OCI-LY3 (cell line): ENCODE results near the gene CEBPZ.

Experiments
- H2AFZ ChIP-seq: fragments of 200-600, 300-600 bp; shearing (Covaris generic); 2 replicates; pipeline ENCODE4 v1.6.0; 2014; ENCODE audit warnings: antibody characterized with exemption, low read depth, low read length
- H3K27ac ChIP-seq: fragments of 200-600, 300-600 bp; sonication (generic); 2 replicates; pipeline ENCODE4 v1.5.1; 2014; ENCODE audit warnings: mild to moderate bottlenecking, low read length, moderate library complexity, mixed read lengths
- H3K27me3 ChIP-seq: fragments of 200-600, 300-600 bp; sonication (generic); 2 replicates; pipeline ENCODE4 v1.6.1; 2014; ENCODE audit warnings: low read depth, low read length, mixed read lengths
- H3K36me3 ChIP-seq: fragments of 200-600, 300-600 bp; sonication (generic); replicated peaks from 2 replicates; pipeline ENCODE3; 2014; ENCODE audit warnings: low read depth, low read length, mixed read lengths
- H3K4me1 ChIP-seq: fragments of 300-600, 200-600 bp; sonication (generic); 2 replicates; pipeline ENCODE4 v1.6.1; 2014; ENCODE audit warnings: low read length, mixed read lengths
- H3K4me2 ChIP-seq: fragments of 200-600, 300-600 bp; sonication (generic); 2 replicates; pipeline ENCODE4 v1.6.1; 2014; ENCODE audit warnings: low read length, mixed read lengths
- H3K4me3 ChIP-seq: fragments of 300-600, 200-600 bp; sonication (generic); 2 replicates; pipeline ENCODE4 v1.5.1; 2014; ENCODE audit warnings: antibody characterized with exemption, mild to moderate bottlenecking, low read length, moderate library complexity
- H3K79me2 ChIP-seq: fragments of 300-600, 200-600 bp; shearing (Covaris generic); 2 replicates; pipeline ENCODE4 v1.6.1; 2014; ENCODE audit warnings: mild to moderate bottlenecking, low read length, mixed read lengths
- H3K9ac ChIP-seq: fragments of 300-600, 200-600 bp; shearing (Covaris generic); 2 replicates; pipeline ENCODE4 v1.6.0; 2014; ENCODE audit warnings: mild to moderate bottlenecking, low read length, moderate library complexity
- H3K9me3 ChIP-seq: fragments of 200-600, 300-600 bp; shearing (Covaris generic); 2 replicates; pipeline ENCODE4 v1.6.1; 2014; ENCODE audit warnings: low read length, mixed read lengths; ENCODE audit not compliant: insufficient read depth
- H4K20me1 ChIP-seq: fragments of 200-600, 300-600 bp; sonication (generic); 2 replicates; pipeline ENCODE4 v1.6.1; 2016; ENCODE audit warnings: low read length, mixed read lengths; ENCODE audit not compliant: insufficient read depth
- EZH2phosphoT487 ChIP-seq: fragments of 200-600 bp; shearing (Covaris generic); IDR thresholded peaks from 2 replicates; pipeline ENCODE4 v1.6.1; 2018; ENCODE audit warnings: antibody characterized with exemption, mixed run types, low read depth
- TF ChIP-seq, protein P1 (sequence below): fragments of 200-600, 300-600 bp; sonication (generic); IDR thresholded peaks from 2 replicates; pipeline ENCODE4 v1.5.1; 2014; ENCODE audit warnings: antibody characterized with exemption, low read length, low read depth

The CEBPZ gene

GRCh38 chr2:37156071-37156856 is 75.1 kb downstream of the CEBPZ start:
- Histone ChIP-seq H3K4me2 (peak overlapping the region; percentile 82), H3K4me1 (peaks cover 18% of the 10 kb centered on the region), H3K27ac (0 out of 2 replicates have a peak overlapping the region, but pooled peaks have one; percentile 8), H3K9me3 (no peaks in the 10 kb centered on the region), H3K4me3 (peak overlapping the region; percentile 96), H3K9ac (peak overlapping the region; percentile 81), H3K79me2 (peaks cover 20% of the 10 kb centered on the region), H3K27me3 (no peaks in the 10 kb centered on the region), H2AFZ (peak overlapping the region; percentile 71), H4K20me1 (no peaks in the 10 kb centered on the region), H3K36me3 (peaks cover 4% of the 10 kb centered on the region)
- TF ChIP-seq, protein P1, sequence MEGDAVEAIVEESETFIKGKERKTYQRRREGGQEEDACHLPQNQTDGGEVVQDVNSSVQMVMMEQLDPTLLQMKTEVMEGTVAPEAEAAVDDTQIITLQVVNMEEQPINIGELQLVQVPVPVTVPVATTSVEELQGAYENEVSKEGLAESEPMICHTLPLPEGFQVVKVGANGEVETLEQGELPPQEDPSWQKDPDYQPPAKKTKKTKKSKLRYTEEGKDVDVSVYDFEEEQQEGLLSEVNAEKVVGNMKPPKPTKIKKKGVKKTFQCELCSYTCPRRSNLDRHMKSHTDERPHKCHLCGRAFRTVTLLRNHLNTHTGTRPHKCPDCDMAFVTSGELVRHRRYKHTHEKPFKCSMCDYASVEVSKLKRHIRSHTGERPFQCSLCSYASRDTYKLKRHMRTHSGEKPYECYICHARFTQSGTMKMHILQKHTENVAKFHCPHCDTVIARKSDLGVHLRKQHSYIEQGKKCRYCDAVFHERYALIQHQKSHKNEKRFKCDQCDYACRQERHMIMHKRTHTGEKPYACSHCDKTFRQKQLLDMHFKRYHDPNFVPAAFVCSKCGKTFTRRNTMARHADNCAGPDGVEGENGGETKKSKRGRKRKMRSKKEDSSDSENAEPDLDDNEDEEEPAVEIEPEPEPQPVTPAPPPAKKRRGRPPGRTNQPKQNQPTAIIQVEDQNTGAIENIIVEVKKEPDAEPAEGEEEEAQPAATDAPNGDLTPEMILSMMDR = no peak
- TF ChIP-seq EZH2phosphoT487 = no peak

DNA sequence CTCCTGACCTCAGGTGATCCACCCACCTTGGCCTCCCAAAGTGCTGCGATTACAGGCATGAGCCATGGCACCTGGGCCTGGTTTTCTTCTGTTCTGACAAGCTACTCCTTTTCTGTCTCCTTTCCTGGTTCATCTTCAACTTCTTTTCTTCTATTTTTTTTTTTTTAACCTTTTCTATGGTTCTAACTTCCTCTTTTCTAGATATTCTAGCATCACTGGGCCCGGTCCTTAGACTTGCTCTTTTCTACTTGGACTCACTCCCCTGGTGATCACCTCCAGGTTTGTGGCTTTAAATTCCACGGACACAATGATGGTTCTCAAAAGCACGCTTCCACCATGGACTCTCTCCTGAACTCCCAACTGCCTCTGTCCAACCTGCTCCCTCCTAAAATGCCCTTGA is 76.6 kb downstream of the CEBPZ start:
- no peak overlapping the region for H3K9ac ChIP-seq
- H3K27ac ChIP-seq = no peak overlapping the region
- no peaks in the 10 kb centered on the region for H3K27me3 ChIP-seq
- no peaks in the 10 kb centered on the region for H4K20me1 ChIP-seq
- H3K4me2 ChIP-seq = no peak overlapping the region
- H2AFZ ChIP-seq = no peak overlapping the region
- peaks cover 23% of the 10 kb centered on the region for H3K79me2 ChIP-seq
- H3K36me3 ChIP-seq = peaks cover 4% of the 10 kb centered on the region
- TF ChIP-seq, protein P1 = no peak
- no peak for TF ChIP-seq EZH2phosphoT487
- H3K4me1 ChIP-seq = peaks cover 20% of the 10 kb centered on the region
- H3K9me3 ChIP-seq = no peaks in the 10 kb centered on the region
- no peak overlapping the region for H3K4me3 ChIP-seq

GRCh38 chr2:37153224-37153623 is 78.2 kb downstream of the CEBPZ start:
- Histone ChIP-seq H3K36me3 (peaks cover 4% of the 10 kb centered on the region), H3K9ac (no peak overlapping the region), H4K20me1 (no peaks in the 10 kb centered on the region), H3K27ac (no peak overlapping the region), H2AFZ (no peak overlapping the region), H3K79me2 (peaks cover 23% of the 10 kb centered on the region), H3K27me3 (no peaks in the 10 kb centered on the region), H3K4me2 (no peak overlapping the region), H3K4me3 (no peak overlapping the region), H3K4me1 (peaks cover 24% of the 10 kb centered on the region), H3K9me3 (no peaks in the 10 kb centered on the region)
- TF ChIP-seq, protein P1 = no peak
- no peak for TF ChIP-seq EZH2phosphoT487
